ENCODE measurements around the gene PPM1F. TPM values are rescaled to one million over a fixed set of nuclear protein-coding genes. Genes with fewer than 3 reads are reported as not detected.

The PPM1F gene
- total RNA-seq, 1 donor from 2014 or later = 244 TPM

GRCh38 chr22:21990445-21991303 is 38.0 kb upstream of the PPM1F start:
- Mint-ChIP-seq H3K27ac (ENCODE audit: unreplicated experiment) (no peak overlapping the region), H3K4me3 (ENCODE audit: unreplicated experiment) (no peak overlapping the region), H3K27me3 (ENCODE audit: unreplicated experiment) (peaks cover 4% of the 10 kb centered on the region), H3K9me3 (ENCODE audit: unreplicated experiment) (no peaks in the 10 kb centered on the region), H3K36me3 (ENCODE audit: low read depth, unreplicated experiment) (no peaks in the 10 kb centered on the region), H3K4me1 (ENCODE audit: unreplicated experiment) (no peaks in the 10 kb centered on the region)
- DNase-seq (ENCODE audit: low spot score) = no peak
- no peak for TF ChIP-seq CTCF (IDR thresholded peaks at IDR 0.05; ENCODE audit: unreplicated experiment)

DNA sequence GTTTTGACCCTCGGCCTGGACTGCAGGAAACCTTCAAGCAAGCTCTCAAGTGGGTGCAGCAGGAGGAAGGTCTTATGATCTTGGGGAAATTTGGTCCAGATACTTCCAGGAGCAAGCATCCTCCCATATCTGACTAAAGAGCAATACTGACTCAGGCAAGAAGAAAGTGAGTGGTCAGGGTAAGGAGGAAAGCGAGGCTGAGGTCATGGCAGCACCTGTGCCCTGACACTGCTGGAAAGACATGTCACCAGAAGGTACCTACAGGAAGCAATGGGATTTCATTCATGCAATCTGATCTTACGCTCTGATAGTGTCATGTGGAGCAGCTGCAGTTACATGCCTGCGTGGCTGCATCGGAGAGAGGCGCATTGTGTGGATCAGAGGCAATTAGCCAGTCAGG is 36.4 kb upstream of the PPM1F start:
- Mint-ChIP-seq H3K27ac (ENCODE audit: unreplicated experiment) (peak overlapping the region; percentile 5), H3K27me3 (ENCODE audit: unreplicated experiment) (peaks cover 4% of the 10 kb centered on the region), H3K4me3 (ENCODE audit: unreplicated experiment) (no peak overlapping the region)

GRCh38 chr22:21985214-21985613 is 32.6 kb upstream of the PPM1F start:
- Mint-ChIP-seq H3K27ac (ENCODE audit: unreplicated experiment) (no peak overlapping the region), H3K9me3 (ENCODE audit: unreplicated experiment) (no peaks in the 10 kb centered on the region), H3K4me3 (ENCODE audit: unreplicated experiment) (no peak overlapping the region), H3K27me3 (ENCODE audit: unreplicated experiment) (peaks cover 2% of the 10 kb centered on the region), H3K4me1 (ENCODE audit: unreplicated experiment) (peaks cover 8% of the 10 kb centered on the region), H3K36me3 (ENCODE audit: low read depth, unreplicated experiment) (no peaks in the 10 kb centered on the region)
- TF ChIP-seq CTCF (IDR thresholded peaks at IDR 0.05; ENCODE audit: unreplicated experiment) = no peak
- no peak for DNase-seq (ENCODE audit: low spot score)

More for the DNA sequence above, 36.4 kb upstream of the PPM1F start:
- Mint-ChIP-seq H3K36me3 (ENCODE audit: low read depth, unreplicated experiment) (no peaks in the 10 kb centered on the region), H3K9me3 (ENCODE audit: unreplicated experiment) (no peaks in the 10 kb centered on the region), H3K4me1 (ENCODE audit: unreplicated experiment) (no peaks in the 10 kb centered on the region)
- no peak for DNase-seq (ENCODE audit: low spot score)
- TF ChIP-seq CTCF (IDR thresholded peaks at IDR 0.05; ENCODE audit: unreplicated experiment) = no peak

GRCh38 chr22:21984793-21985192 is 32.1 kb upstream of the PPM1F start:
- no peak overlapping the region for H3K4me3 Mint-ChIP-seq (ENCODE audit: unreplicated experiment)
- peaks cover 2% of the 10 kb centered on the region for H3K27me3 Mint-ChIP-seq (ENCODE audit: unreplicated experiment)
- no peaks in the 10 kb centered on the region for H3K9me3 Mint-ChIP-seq (ENCODE audit: unreplicated experiment)
- peak; percentile 67 for DNase-seq (ENCODE audit: low spot score)
- no peak overlapping the region for H3K27ac Mint-ChIP-seq (ENCODE audit: unreplicated experiment)
- H3K4me1 Mint-ChIP-seq (ENCODE audit: unreplicated experiment) = peaks cover 12% of the 10 kb centered on the region
- no peaks in the 10 kb centered on the region for H3K36me3 Mint-ChIP-seq (ENCODE audit: low read depth, unreplicated experiment)
- TF ChIP-seq CTCF (IDR thresholded peaks at IDR 0.05; ENCODE audit: unreplicated experiment) = peak; percentile 26

DNA sequence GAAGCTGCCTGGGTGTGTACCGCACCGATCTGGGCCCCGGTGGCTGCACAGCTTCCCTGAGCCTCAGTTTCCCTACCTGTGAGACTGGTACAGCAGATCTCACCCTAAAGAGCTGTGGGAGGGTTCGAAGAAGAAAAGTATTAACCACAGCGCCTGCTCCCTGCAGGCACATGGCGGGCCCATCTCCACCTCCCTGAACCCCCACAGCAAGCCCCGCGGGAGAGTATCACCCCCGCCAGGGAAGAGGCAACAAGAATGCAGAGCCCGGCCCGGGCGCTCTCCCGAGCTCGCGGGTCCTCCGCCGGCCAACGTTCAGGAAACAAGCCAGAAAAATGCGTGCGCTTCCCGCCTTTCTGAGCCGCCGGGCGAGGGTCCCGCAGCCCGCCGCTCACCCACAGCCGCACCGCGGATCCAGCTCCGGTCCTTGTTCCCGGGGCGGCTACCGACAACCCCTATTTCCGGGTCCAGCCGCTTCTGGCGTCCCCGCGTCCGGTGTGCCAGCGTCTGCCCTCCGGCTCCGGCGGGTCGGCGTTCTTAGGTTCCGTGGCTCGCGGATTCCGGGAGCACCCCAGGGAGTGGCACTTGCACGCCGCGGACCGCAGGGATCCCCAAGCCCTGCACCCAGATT is 29.8 kb upstream of the PPM1F start, which contains the start of gene TOP3B:
TOP3B (minus strand) TSS at position 450 of the 628 bp plus-strand sequence. CDS start 7,078 bp downstream, outside the sequence.
- no peak for TF ChIP-seq CTCF (IDR thresholded peaks at IDR 0.05; ENCODE audit: unreplicated experiment)
- H3K36me3 Mint-ChIP-seq (ENCODE audit: low read depth, unreplicated experiment) = no peaks in the 10 kb centered on the region
- peak; percentile 75 for DNase-seq (ENCODE audit: low spot score)
- H3K27ac Mint-ChIP-seq (ENCODE audit: unreplicated experiment) = peak within 1 kb of the TSS; percentile 5
- peaks cover 23% of the 10 kb centered on the region for H3K4me1 Mint-ChIP-seq (ENCODE audit: unreplicated experiment)
- H3K9me3 Mint-ChIP-seq (ENCODE audit: unreplicated experiment) = no peaks in the 10 kb centered on the region
- peaks cover 2% of the 10 kb centered on the region for H3K27me3 Mint-ChIP-seq (ENCODE audit: unreplicated experiment)
- H3K4me3 Mint-ChIP-seq (ENCODE audit: unreplicated experiment) = peak within 1 kb of the TSS; percentile 94

All from endothelial cell (in vitro differentiated cells).